Kidney glomerular epithelial cell (primary cell): ENCODE data around the gene POLG.
"Not testable (repeated sequence)": the region's sequence is repeated elsewhere in the genome, so short reads cannot be mapped to it uniquely, and the experiment has no call there.

ENCODE experiments used
- DNase-seq: peaks from one replicate; lab custom pipeline; 2025; lab: John Stamatoyannopoulos, UW

Gene POLG

GRCh38 chr15:89278307-89278706, 56.3 kb downstream of the POLG start:
- DNase-seq: no peak

- not testable (repeated sequence) for DNase-seq
These were observed 57.3 kb downstream of the POLG start for GRCh38 chr15:89277281-89277680.
